Central memory CD4-positive, alpha-beta T cell (primary cell): ENCODE results near the gene ZBED4.

Experiments used
- DNase-seq: peaks from one replicate; pipeline ENCODE4 v3.0.0; 2022

Gene ZBED4

DNA sequence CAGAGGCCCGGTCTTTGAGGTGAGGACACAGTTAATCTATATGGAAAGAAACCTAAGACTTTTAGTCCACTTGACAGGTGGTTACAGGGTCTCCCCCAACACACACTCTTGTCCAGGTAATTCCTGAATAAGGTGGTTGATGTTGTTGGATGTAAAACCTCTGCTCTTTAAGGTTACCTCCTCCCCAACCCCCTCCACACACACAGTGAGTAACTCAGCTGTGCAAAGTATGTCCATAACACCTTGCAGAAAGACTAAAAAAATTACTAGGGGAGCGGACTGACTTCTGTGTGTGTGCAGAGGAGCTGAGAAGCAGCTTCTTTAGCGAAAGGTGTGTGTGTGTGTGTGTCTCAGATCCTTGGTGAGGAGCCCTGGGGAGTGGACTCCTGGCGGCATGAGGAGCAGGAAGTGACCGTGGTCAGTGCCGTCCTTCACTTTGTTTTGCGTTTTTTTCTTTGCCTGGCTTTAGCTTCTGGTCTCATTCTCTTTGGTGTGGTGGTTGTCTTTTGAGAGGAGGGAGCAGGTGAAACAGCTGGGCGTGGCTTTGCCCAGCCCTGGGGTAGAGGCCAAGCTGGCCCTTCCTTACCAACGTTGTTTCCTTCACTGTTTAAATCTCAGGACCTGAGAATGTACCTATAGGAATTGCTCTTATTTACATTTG lies 1.7 kb downstream of the ZBED4 start:
- DNase-seq, result no peak

DNA sequence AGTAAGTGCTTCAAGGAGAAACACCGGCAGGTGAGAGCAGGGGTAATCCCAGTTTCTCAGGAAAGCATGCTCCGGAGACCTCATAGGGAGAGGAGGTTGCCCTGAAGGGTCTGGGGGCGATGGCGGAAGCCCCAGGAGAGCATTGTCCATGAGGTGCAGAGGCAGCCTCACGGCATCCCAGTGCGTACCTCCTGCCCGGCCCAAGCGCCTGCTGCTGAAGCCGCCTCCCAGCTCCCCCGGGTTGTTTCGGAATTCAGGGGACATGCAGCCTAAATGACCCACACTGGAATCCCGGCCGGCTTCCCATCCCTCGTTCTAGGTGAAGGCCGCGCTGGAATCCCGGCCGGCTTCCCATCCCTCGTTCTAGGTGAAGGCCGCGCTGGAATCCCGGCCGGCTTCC lies 2.7 kb downstream of the ZBED4 start:
- DNase-seq, result no peak

DNA sequence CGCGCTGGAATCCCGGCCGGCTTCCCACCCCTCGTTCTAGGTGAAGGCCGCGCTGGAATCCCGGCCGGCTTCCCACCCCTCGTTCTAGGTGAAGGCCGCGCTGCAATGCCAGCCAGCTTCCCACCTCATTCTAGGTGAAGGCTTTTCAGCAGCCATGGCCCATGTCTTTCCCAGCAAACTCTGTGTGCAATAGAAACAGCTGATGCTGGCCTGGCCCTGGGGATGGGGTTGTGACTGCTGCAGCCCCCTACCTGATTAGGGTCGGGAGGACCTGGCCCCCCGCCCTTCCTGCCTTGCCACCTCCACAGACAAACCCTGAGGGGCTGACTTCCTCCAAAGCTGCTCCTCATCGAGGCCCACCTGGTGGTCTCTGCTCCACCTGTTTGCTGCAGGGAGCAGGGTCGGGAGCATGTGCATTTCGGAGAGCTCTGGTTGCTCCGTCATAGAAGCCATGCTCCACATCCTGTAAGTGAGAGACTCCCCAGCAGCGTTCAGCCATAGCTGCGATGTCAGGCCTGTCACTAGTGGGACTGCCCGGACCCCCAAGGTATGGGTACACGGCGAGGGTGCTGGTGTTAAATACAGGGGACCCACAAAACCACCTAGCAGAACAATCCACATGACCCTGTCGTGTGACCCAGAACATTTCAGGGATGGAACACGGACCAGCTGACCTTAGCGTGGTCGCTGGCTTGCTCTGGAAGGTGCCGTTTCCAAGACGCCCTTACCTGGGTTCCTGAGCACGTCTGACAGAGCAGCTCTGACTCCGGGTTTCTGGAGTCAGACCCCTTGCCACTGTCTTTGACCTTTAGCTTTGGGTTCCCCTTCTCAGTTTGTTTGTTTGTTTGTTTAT lies 3.3 kb downstream of the ZBED4 start:
- no peak for DNase-seq

DNA sequence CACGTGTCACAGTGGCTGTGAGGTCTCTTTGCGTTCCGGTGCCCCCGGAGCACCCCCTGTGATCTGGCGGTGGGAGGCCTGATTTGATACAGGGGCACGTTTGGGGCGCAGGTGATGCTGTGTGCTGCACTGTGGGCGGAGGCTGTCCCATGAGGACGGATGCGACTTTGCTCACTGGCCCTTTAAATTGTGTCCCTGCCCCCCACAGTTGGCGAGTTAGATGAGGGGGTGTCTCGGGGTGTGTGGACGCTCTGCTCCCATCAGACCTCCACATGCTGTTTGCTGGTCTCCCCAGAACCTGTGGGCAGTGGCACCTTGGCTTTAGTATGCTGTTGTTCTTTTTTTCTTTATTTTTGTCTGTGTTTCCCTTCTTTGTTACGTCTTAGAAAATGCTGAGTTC lies 5.2 kb downstream of the ZBED4 start:
- DNase-seq, result no peak

DNA sequence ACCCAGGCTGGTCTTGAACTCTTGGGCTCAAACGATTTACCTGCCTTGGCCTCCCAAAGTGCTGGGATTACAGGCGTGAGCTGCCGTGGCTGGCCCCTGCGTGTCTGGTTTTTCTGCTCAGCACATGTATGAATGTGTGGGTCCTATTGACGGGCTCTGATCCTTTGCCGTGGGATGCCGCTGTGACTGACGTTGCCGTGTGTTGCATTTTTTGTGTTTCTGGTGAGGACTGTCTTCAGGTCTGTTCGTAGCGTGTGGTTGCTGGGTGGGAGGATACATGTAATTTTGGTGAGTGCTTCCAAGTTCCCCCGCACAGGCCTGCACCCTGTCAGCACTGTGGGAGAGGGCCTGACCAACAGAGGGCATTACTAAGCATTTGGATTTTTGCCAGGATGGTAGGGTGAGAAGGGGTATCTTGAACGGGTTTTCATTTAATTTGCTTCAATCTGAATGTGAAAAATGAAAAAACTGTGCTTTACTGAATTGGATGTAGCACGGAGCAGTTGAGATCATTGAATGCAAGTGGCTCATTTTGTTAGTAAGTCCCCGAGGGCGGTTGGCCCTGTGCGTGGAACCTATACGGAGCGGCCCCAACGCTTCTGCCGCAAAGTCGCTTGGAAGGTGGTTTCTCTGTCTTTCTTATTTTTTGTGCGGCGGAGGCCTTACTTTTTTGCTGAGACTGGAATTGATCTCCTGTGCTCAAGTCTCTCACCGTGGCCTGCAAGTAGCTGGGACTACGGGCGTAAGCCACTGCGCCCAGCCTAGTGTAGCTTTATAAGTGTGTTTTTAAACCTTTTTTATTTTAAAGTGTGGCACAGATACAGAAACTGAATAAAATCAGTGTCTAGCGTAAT lies 8.2 kb downstream of the ZBED4 start:
- no peak for DNase-seq

DNA sequence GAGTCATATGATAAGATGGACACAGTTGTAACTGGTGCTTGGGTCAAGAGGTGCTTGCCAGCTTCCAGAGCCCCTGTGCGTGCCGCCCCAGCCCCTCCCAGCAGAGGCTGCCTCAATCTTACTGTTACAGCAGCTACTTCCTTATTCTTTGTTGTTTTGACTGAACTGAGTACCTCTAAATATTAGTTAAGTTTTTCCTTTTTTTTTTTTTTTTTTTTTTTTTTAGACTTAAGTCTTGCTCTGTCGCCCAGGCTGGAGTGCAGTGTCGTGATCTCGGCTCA lies 8.8 kb downstream of the ZBED4 start:
- no peak for DNase-seq

DNA sequence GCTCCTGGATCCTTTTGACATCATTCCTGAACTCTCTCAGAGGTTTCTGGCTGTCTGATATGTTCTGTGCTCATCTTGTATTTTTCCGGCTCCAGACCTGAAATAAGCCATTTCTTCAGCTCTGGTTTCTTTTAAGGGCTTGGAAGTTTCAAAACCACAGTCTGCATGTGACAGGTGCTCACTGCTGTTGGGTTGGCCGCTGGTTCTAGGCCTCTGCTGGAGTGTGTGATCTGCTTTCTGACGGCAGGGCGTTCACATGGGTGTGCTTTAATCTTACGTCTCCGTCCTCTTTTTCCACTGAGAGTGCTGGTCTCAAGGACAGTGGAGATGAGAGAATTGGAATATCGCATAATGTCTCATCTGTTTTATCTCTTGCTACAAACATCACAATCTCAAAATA lies 10.3 kb downstream of the ZBED4 start:
- DNase-seq, result no peak

DNA sequence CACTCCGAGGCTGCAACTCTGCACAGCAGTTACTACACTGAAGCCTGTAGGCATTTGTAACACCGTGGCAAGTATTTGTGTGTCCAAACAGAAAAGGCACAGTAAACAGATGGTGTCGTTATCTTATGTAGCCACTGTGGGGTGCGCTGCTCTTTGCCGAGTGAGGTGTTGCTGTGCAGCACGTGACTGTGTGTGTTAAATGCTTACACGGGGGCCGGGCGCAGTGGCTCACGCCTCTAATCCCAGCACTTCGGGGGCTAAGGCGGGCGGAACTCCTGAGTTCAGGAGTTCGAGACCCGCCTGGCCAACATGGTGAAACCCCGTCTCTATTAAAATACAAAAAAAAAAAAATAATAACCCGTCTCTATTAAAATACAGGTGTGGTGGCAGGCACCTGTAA lies 11.5 kb downstream of the ZBED4 start:
- no peak for DNase-seq

DNA sequence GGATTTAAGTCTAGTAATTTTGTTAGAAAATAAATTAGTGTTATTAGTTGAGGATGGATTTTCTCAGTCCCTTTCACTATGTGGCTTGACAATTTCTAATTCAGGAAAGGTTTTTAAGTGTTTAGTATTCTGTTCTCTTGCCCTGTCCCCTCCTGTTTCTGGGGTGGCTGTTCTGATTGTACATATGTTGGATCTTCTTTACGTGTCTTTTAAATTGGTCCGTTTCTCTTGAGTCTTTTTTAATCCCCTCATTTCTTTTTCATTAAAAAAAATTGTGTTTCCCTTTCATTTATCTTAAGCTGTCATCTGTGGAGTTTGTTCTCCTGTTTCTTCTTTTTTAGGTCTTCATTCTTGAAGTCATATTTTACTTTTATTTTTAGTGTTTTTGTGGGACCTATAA lies 12.5 kb downstream of the ZBED4 start:
- no peak for DNase-seq

DNA sequence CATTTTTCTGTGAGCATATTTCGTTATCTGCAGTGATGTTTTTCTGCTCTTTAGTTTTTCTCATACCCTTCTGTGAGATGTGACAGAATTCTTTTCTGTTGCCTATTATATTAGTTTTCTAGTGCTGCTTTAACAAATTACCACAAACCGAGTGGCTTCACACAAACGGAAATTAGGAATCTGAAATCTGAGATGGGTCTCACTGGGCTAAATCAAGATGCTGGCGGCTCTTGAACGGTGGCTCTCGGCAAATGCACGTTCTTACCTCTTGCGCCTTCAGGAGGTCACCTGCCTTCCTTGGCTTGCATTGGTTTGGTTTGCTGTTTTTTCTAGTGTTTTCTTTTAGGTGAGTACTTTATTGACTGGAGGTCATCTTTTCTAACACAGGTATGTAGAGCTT lies 13.0 kb downstream of the ZBED4 start:
- no peak for DNase-seq

DNA sequence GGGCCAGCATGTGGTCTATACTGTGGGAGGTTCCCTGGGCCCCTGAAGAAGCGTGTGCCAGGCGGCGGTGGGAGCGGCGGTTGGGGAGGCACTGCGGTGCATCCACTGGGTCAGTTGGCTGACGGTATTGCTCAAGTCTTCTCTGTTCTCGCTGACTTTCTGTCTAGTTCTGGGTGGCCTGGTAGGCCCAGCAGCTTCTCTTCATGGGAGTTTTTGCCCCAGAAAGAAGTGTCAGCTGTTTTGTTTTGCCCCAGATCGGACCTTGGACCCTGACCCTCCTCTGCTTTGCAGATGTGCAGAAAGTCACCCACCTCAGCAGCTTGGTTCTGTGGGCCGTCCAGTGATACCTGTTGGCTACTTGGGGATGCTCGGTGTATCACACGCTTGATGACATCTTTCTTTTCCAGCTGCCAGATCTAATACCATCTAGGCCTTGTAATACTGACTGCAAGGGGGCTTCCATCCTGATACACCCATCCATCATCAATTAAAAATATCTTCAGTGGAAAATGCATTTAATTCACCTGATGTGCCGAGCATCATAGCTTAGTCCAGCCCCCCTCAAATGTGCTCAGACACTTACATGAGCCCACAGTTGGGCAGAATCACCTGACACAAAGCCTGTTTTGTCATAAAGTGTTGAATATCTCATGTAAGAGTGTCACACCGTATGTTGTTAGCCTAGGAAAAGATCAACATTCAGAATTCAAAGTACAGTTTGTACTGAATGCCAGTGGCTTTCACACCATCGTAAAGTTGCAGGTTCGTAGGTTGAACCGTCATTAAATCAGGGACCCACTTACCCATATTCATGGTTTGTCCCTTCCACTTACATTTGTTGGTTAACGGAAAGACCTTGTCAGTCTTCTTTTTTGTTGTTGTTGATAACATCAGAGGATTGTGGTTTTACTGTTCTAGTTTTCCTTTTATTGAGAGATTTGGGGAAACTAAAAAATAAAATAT lies 13.9 kb downstream of the ZBED4 start:
- DNase-seq, result peak; percentile 64

DNA sequence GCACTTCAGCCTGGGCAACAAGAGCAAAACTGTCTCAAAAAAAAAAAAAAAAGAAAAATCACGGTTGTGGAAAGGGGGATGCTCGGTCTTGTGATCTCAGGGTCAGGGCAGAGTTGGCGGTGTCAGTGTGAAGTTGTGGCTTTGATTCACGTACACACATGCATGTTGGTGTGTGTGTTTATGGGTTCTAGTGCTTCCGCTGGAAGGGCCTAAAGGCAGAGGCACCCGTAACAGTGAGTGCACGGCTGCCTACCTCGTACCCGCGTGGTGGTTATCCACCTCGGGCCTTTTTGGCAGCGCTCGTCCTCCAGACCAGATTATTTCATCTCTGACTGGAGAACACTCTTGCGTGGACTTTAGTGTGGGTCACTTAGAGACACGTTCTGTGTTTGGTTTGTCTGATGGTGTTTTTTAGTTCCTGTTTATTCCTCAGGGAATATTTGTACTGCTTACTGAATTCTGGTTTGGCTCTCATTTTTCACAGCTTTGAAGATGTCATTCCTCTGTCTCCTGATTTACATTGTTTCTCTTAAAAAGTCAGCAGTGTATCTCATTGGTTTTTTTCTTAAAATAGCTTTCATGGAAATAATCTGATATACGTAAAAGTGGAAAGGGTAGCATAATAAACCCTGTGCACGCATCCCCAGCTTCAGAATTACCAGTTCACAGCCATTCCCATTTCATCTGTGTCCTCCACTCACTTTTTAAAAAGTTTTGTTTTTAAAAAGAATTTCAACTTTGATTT lies 15.6 kb downstream of the ZBED4 start:
- no peak for DNase-seq

DNA sequence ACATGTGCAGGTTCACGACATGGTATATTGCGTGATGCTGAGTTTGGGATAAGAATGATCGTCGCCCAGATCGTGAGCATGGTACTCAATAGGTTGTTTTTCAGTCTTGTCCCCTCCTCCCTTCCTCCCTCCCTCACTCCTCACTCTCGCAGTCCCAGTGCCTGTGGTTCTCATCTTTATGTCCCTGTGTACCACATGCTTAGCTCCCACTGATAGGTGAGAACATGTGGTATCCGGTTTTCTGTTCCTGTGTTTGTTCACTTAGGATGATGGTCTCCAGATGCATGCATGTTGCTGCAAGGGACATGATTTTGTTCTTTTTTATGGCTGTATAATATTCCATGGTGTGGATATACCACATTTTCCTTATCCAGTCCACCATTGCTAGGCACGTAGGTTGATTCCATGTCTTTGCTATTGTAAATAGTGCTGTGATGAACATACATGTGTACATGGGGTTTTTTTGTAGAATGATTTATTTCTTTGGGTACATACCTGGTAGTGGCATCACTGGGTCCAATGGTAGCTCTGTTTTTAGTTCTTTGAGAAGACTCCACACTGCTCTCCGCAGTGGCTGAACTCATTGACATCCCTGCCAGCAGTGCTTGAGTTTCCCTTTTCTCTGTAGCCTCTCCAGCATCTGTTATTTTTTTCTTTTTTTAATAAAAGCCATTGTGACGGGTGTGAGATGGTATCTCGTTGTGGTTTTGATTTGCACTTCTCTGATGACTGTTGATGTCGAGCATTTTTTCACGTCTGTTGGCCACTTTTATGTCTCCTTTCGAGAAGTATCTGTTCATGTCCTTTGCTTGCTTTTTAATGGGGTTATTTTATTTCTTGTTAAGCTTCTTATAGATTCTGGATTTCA lies 16.4 kb downstream of the ZBED4 start:
- peak; percentile 78 for DNase-seq

DNA sequence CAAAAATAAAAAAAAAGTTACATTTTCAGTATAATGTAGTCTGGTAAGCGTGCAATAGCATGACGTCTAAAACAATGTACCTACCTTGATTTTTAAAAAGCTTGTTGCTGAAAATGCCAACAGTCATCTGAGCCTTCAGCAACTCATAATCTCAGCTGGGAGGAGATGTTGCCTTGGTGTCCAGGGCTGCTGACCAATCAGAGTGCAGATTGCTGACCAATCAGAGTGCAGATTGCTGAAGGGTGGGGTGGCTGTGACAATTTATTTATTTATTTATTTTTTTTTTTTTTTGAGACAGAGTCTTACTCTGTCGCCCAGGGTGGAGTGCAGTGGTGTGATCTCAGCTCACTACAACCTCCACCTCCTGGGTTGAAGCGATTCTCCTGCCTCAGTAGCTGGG lies 17.8 kb downstream of the ZBED4 start:
- DNase-seq, result no peak

DNA sequence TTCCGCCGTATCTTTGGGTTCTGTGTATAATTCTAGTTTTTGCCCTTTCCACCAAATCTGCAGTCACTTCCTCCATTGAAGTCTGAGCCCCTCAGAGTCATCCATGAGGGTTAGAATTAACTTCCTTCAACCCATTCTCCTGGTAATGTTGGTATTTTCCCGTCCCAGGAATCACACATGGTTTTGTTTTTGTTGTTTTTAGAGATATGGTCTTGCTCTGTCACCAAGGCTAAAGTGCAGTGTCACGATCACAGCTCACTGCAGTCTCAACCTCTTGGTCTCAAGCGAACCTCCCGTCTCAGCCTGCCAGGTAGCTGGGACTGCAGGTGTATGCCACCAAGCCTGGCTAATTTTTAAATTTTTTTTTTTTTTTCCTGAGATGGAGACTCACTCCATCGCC lies 18.7 kb downstream of the ZBED4 start:
- no peak for DNase-seq

DNA sequence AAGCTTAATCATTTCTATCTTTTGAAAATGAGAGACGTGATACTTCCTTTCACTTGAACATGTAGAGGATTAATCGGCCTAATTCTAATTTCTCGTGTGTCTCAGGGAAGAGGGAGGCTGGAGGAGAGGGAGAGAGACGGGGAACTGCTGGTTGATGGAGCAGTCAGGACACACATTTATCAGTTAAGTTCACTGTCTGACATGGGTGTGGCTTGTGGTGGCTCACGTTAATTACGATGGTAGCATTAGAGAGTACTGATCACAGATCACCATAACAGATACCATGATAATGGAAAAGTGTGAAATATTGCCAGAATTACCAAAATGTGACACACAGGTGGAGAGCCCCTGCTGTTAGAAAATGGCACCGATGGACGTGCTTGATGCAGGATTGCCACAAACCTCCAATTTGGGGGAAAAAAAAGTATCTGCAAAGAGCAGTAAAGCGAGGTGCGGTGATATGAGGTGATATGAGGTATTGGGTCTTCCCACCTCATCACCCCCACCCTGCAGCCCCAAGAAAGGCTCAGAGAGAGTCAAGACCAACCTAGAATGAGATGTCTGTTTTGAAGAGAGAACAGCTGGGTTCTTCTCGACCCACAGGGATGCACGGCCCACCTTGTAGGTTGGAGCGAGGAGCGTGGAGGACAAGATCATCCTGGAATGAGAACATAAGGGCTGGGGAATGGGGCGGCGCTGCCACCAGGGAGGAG lies 19.7 kb downstream of the ZBED4 start:
- no peak for DNase-seq

DNA sequence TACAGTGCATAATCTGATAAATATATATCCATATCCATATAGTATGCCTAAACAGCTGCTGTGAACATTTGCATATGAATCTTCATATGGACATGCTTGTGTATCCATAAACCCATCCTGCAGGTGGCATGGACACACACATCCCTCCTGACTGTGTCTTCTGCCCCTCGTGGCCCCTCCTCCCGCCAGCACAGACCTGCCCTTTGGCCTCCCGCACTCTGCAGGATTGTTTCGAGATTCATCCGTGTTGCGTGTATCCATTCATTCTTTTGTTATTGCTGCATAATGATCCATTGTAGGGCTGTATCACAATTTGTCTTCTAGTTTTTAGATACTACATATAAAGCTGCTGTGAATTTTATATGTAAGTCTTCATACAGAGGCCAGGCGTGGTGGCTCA lies 24.0 kb downstream of the ZBED4 start:
- DNase-seq, result no peak

DNA sequence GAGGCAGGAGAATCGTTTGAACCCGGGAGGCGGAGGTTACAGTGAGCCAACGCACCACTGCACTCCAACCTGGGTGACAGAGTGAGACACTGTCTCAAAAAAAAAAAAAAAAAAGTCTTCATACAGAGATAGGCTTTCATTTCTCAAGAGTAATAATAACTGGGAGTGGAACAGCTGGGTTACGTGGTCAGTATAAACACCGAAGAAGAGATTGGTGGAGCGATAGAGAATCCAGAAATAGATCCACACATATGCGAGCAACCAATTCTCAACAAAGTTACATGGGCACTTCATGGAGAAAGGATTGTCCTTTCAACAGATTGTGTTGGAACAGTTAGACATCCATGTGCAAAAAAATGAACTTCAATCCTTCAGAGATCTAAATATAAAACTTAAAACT lies 24.6 kb downstream of the ZBED4 start:
- no peak for DNase-seq

DNA sequence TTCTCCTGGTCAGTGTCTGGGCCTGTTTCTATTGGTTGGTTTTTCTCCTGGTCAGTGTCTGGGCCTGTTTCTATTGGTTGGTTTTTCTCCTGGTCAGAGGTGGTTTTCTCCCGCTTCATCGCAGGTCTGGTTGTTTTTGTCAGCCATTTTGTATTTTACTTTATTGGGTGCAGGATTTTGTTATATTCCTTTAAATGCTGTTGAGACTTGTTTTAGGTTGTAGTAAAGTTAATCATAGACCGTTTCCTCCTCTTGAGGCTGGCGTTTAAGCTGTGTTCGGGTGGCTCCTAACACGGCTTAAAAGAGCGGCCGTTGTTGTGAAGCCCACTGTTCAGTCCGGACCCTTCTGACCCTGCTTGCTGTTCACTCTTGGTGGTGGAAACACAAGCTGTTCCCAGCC lies 26.2 kb downstream of the ZBED4 start:
- DNase-seq, result no peak

DNA sequence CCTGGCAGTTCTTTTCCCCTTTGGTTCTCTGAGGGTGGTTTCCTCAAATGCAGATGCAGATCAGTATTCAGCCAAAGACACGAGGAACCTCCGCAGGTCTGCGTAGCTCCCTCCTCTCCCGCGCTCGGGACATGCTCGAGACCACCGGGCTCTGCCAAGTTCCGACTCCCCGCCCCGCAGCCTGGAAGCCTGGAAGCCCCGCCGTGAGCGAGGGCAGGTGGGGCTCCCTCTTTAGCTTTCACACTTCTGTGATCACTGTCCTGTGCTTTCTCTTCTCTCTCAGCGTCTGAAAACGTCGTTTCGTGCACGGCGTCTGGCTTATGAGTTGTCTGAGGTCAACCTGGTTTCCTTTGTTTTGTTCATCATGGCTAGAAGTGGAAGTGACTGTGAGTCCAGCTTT lies 26.6 kb downstream of the ZBED4 start:
- DNase-seq, result no peak
